ENCODE results near the gene SEMA5A. TPM values are rescaled to one million over a fixed set of nuclear protein-coding genes. Genes with fewer than 3 reads are reported as not detected.

SEMA5A gene
- polyA plus RNA-seq, 1 experiment, result 98.4 TPM

DNA sequence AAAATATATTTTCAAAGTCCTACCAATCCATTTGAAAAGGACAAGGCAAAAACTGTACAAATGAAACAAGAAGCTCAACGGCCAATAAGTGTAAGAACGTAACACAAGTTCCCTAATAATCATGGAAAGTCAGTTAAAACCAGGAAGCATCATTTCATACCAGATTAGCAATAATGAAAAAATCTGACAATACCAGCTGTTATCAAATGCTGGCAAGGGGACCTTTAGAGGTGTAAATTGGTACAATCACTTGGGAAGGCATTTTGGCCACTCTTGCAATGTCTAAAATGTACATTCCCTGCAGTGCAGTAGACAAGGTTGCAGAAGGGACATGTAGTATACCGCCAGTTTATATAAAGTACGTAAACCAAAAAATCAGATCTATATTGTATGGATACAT lies 10.1 kb upstream of the SEMA5A start:
- TF ChIP-seq, protein P1, sequence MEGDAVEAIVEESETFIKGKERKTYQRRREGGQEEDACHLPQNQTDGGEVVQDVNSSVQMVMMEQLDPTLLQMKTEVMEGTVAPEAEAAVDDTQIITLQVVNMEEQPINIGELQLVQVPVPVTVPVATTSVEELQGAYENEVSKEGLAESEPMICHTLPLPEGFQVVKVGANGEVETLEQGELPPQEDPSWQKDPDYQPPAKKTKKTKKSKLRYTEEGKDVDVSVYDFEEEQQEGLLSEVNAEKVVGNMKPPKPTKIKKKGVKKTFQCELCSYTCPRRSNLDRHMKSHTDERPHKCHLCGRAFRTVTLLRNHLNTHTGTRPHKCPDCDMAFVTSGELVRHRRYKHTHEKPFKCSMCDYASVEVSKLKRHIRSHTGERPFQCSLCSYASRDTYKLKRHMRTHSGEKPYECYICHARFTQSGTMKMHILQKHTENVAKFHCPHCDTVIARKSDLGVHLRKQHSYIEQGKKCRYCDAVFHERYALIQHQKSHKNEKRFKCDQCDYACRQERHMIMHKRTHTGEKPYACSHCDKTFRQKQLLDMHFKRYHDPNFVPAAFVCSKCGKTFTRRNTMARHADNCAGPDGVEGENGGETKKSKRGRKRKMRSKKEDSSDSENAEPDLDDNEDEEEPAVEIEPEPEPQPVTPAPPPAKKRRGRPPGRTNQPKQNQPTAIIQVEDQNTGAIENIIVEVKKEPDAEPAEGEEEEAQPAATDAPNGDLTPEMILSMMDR (IDR thresholded peaks at IDR 0.05; ENCODE audit: insufficient read depth, low read depth, low read length), result no peak
- ChIA-PET CTCF (no interaction called here), POLR2A (no interaction called here)
- H3K4me3 ChIP-seq (ENCODE audit: low read depth, low read length), result no peak overlapping the region
- no peaks in the 10 kb centered on the region for H3K27me3 ChIP-seq (ENCODE audit: control insufficient read depth, insufficient read depth, low read length)
- DNase-seq (ENCODE audit: low read depth), result no peak
- H3K36me3 ChIP-seq (ENCODE audit: control insufficient read depth, insufficient read depth, low read length), result peaks cover 4% of the 10 kb centered on the region

DNA sequence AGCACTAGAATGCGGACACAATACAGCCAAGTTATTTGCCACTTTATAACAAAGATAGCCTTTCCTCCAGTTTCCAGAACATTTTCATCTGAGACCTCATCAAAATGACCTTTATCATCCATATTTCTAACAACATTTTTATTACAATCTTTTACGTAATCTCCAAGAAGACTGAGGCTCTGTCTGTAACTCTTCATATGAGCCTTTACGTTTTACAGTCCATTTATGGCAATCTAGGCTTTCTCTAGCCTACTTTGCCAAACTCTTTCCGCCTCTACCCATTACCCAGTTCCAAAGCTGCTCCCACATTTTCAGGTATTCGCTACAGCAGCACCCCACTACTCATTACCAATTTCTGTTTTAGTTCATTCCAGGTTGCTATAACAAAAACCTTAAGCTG lies 8.2 kb upstream of the SEMA5A start:
- H3K36me3 ChIP-seq (ENCODE audit: control insufficient read depth, insufficient read depth, low read length), result peaks cover 12% of the 10 kb centered on the region
- DNase-seq (ENCODE audit: low read depth), result no peak
- no peaks in the 10 kb centered on the region for H3K27me3 ChIP-seq (ENCODE audit: control insufficient read depth, insufficient read depth, low read length)
- ChIA-PET POLR2A (no interaction called here), CTCF (no interaction called here)
- TF ChIP-seq, protein P1 (IDR thresholded peaks at IDR 0.05; ENCODE audit: insufficient read depth, low read depth, low read length), result no peak
- H3K4me3 ChIP-seq (ENCODE audit: low read depth, low read length), result no peak overlapping the region

DNA sequence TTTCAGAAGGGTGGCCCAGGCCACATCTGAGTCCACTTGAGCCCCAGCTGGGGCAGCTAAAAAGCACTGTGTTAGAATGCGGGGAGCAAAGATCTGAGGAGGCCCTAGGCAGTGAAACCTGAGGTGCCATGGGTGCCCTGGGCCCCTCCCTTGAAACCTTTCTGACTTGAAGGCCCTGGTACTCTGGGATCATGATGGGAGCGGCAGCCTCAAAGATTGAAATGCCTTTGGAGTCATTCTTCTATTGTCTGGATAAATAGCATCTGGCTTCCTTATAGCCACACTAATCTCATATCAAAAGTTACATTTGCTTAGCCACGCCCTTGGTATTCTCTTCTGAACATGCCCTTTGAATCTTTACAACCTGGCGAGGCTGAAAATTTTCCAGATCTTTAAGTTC lies 7.7 kb upstream of the SEMA5A start:
- TF ChIP-seq, protein P1 (IDR thresholded peaks at IDR 0.05; ENCODE audit: insufficient read depth, low read depth, low read length), result no peak
- no peak for DNase-seq (ENCODE audit: low read depth)
- ChIA-PET POLR2A (no interaction called here), CTCF (no interaction called here)
- H3K36me3 ChIP-seq (ENCODE audit: control insufficient read depth, insufficient read depth, low read length), result peaks cover 12% of the 10 kb centered on the region
- no peaks in the 10 kb centered on the region for H3K27me3 ChIP-seq (ENCODE audit: control insufficient read depth, insufficient read depth, low read length)
- H3K4me3 ChIP-seq (ENCODE audit: low read depth, low read length), result no peak overlapping the region

DNA sequence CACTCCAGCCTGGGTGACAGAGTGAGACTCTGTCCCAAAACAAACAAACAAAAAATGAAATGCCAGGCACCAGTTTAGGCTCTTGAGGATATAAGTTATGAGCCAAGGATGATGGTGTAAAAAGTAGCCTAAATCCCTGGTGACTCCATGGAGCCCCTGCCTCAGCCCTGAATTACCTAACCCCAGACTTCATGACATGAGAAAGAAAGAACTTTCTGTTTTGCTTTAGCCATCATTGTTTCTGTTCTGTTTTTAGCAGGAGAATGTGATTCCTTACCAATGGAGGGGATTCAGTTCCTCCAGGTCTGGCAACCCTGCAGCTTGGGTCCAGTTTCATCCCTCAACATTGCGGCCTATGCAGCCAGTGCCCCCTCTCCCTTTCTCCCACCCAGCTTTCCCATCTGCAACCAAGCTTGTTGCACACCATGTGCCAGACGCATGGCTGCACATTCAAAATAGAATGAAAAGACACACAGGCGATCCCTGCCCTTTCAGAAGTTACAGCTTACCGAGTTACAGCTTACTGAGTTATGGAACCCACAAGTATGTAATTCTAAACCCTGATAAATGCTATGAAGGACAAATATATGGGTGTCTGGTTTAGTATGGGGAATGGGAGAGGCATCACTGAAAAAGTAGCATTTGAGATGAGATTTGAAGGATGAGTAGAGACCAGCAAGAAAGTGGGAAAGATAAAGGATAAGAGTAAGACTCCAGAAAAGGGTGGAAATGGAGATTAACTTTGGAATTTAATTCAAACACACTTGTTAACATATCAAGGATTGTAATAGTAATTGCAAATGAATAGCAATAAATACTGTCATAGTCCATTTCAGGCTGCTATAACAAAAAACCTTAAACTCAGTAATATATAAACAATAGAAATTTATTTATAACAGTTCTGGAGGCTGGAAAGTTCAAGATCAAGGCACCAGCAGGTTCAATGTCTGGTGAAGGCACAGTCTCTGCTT lies 6.0 kb upstream of the SEMA5A start:
- no peak overlapping the region for H3K4me3 ChIP-seq (ENCODE audit: low read depth, low read length)
- no peak for DNase-seq (ENCODE audit: low read depth)
- no peaks in the 10 kb centered on the region for H3K27me3 ChIP-seq (ENCODE audit: control insufficient read depth, insufficient read depth, low read length)
- POLR2A ChIA-PET, result no interaction called here
- TF ChIP-seq, protein P1 (IDR thresholded peaks at IDR 0.05; ENCODE audit: insufficient read depth, low read depth, low read length), result no peak
- CTCF ChIA-PET, result interaction anchor here (0.6 to 0.7 kb wide), 2 partner anchors 101 to 283 kb away, joined by 3 to 4 read pairs; no protein-coding TSS in a partner anchor
- peaks cover 12% of the 10 kb centered on the region for H3K36me3 ChIP-seq (ENCODE audit: control insufficient read depth, insufficient read depth, low read length)

DNA sequence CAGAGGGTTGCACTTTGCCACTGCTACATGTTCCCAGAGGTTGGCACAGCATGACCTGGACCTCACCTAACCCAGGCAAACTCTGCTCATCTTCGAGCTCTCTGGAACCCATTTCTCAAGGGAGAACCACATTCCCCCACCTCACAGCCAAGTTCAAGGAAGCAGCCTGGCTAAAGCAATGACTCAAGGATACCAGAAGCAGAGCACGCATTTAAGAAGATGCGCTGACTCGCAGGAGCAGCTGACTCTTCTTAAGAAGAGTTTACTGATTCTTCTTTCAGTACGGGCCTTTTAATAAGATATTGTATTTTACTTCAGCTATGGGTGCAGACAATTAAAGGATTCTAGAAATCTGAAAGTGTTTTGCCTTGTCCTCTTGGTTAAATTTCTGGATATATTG lies 4.1 kb upstream of the SEMA5A start:
- DNase-seq (ENCODE audit: low read depth), result no peak
- CTCF ChIA-PET, result interaction anchor here (0.9 to 1.1 kb wide), 2 partner anchors 345 to 481 kb away, joined by 3 to 4 read pairs; no protein-coding TSS in a partner anchor
- POLR2A ChIA-PET, result no interaction called here

More for the DNA sequence above, 4.1 kb upstream of the SEMA5A start:
- H3K27me3 ChIP-seq (ENCODE audit: control insufficient read depth, insufficient read depth, low read length), result no peaks in the 10 kb centered on the region
- TF ChIP-seq, protein P1 (IDR thresholded peaks at IDR 0.05; ENCODE audit: insufficient read depth, low read depth, low read length), result no peak
- H3K4me3 ChIP-seq (ENCODE audit: low read depth, low read length), result no peak overlapping the region
- H3K36me3 ChIP-seq (ENCODE audit: control insufficient read depth, insufficient read depth, low read length), result peaks cover 12% of the 10 kb centered on the region

Measured in BJ (cell line).